CD14-positive monocyte (primary cell): ENCODE measurements around the gene PLEKHN1. TPM values are rescaled to one million over a fixed set of nuclear protein-coding genes. Genes with fewer than 3 reads are reported as not detected.
A peak's percentile ranks its signal among the peaks of the same experiment; 100 is the strongest.

Experiments used
- DNase-seq, 3 donors: peaks; one replicate each; pipeline ENCODE4 v3.0.0-alpha.2; 2011 to 2022
- H2AFZ ChIP-seq: 2 replicates; pipeline ENCODE4 v1.6.0; 2012; ENCODE audit warnings: mild to moderate bottlenecking, low read depth, low read length, inconsistent platforms; ENCODE audit not compliant: insufficient read depth, poor library complexity, severe bottlenecking
- H3K27ac ChIP-seq, 2 donors: 1 replicate in 1 of 2; 2 replicates in 1 of 2; pipeline ENCODE4 v1.5.1; 2012 to 2013; ENCODE audit warnings: low read length in 2 of 2, control low read depth in 1 of 2, inconsistent platforms in 1 of 2, low read depth in 1 of 2, mild to moderate bottlenecking in 1 of 2
- H3K27me3 ChIP-seq, 2 donors: one replicate each; pipeline versions ENCODE4 v1.6.0 to v1.6.1; 2011 to 2013; ENCODE audit warnings: low read length in 2 of 2; ENCODE audit not compliant: control insufficient read depth in 2 of 2, insufficient read depth in 2 of 2
- H3K36me3 ChIP-seq, 2 donors: replicated peaks in 1 of 2; 1 replicate in 1 of 2; 2 replicates in 1 of 2; pipeline versions ENCODE4 v1.5.1 to v1.6.1; 2012 to 2013; ENCODE audit warnings: low read length in 2 of 2, control low read depth in 1 of 2, inconsistent platforms in 1 of 2, mild to moderate bottlenecking in 1 of 2; ENCODE audit not compliant: insufficient read depth in 2 of 2, control insufficient read depth in 1 of 2
- H3K4me1 ChIP-seq, 2 donors: 1 replicate in 1 of 2; 2 replicates in 1 of 2; pipeline versions ENCODE4 v1.5.1 to v1.6.1; 2012 to 2013; ENCODE audit warnings: low read length in 2 of 2, control low read depth in 1 of 2, inconsistent platforms in 1 of 2, mild to moderate bottlenecking in 1 of 2, moderate library complexity in 1 of 2; ENCODE audit not compliant: insufficient read depth in 2 of 2, control insufficient read depth in 1 of 2
- H3K4me2 ChIP-seq: replicated peaks from 2 replicates; pipeline ENCODE3; 2012; ENCODE audit warnings: low read length, moderate library complexity, mild to moderate bottlenecking; ENCODE audit not compliant: poor library complexity, severe bottlenecking; ENCODE audit errors: extremely low read depth
- H3K4me3 ChIP-seq, 3 experiments: fragments of 200-600 bp in 1 of 3; sonication (generic) in 1 of 3; replicated peaks in 1 of 3; 1 replicate in 2 of 3; 2 replicates in 1 of 3; pipeline ENCODE4 v1.5.1; 2011 to 2013; ENCODE audit warnings: low read length in 3 of 3, mild to moderate bottlenecking in 3 of 3, control low read depth in 2 of 3, low read depth in 2 of 3, inconsistent platforms in 1 of 3, moderate library complexity in 1 of 3
- H3K79me2 ChIP-seq: 2 replicates; pipeline ENCODE4 v1.6.0; 2012; ENCODE audit warnings: mild to moderate bottlenecking, control low read depth, inconsistent platforms, low read length, moderate library complexity; ENCODE audit not compliant: insufficient read depth
- H3K9ac ChIP-seq: 2 replicates; pipeline ENCODE4 v1.6.0; 2017; ENCODE audit warnings: low read length, mild to moderate bottlenecking; ENCODE audit not compliant: insufficient read depth, poor library complexity, severe bottlenecking
- H3K9me3 ChIP-seq, 2 donors: replicated peaks in 1 of 2; 1 replicate in 1 of 2; 2 replicates in 1 of 2; pipeline versions ENCODE4 v1.5.1 to v1.6.1; 2012 to 2013; ENCODE audit warnings: low read length in 2 of 2, control low read depth in 1 of 2; ENCODE audit not compliant: control insufficient read depth in 1 of 2, insufficient read depth in 1 of 2
- H4K20me1 ChIP-seq: 2 replicates; pipeline ENCODE4 v1.6.0; 2012; ENCODE audit warnings: mild to moderate bottlenecking, low read length, control low read depth, moderate library complexity; ENCODE audit not compliant: insufficient read depth
- H3K27ac Mint-ChIP-seq, 7 donors: one replicate each; pipeline ENCODE4 v1.8.0; 2020; ENCODE audit warnings: mild to moderate bottlenecking in 7 of 7, mixed read lengths in 7 of 7, moderate library complexity in 6 of 7, inconsistent platforms in 2 of 7
- H3K27me3 Mint-ChIP-seq, 3 donors: one replicate each; pipeline ENCODE4 v1.8.0; 2021 to 2022; ENCODE audit warnings: low read depth in 3 of 3, mild to moderate bottlenecking in 3 of 3, mixed read lengths in 3 of 3, moderate library complexity in 3 of 3, inconsistent platforms in 1 of 3
- H3K36me3 Mint-ChIP-seq, 2 donors: one replicate each; pipeline ENCODE4 v1.8.0; 2020; ENCODE audit warnings: mixed read lengths in 2 of 2, inconsistent platforms in 1 of 2, mild to moderate bottlenecking in 1 of 2
- H3K4me1 Mint-ChIP-seq: one replicate; pipeline ENCODE4 v1.8.0; 2020; ENCODE audit warnings: mild to moderate bottlenecking, mixed read lengths
- H3K4me3 Mint-ChIP-seq, 2 donors: one replicate each; pipeline ENCODE4 v1.8.0; 2020; ENCODE audit warnings: mild to moderate bottlenecking in 2 of 2, mixed read lengths in 2 of 2, moderate library complexity in 1 of 2
- H3K9me3 Mint-ChIP-seq, 7 donors: one replicate each; pipeline ENCODE4 v1.8.0; 2020 to 2022; ENCODE audit warnings: mixed read lengths in 7 of 7, mild to moderate bottlenecking in 6 of 7, moderate library complexity in 6 of 7, inconsistent platforms in 2 of 7
- CTCF ChIP-seq: fragments of 200-600 bp; IDR thresholded peaks from one replicate; pipeline ENCODE4 v1.8.0; 2022; ENCODE audit warnings: antibody characterized with exemption, mild to moderate bottlenecking
- WGBS: methylation state at CpG from one replicate; pipeline ENCODE4 v1.1.5; 2013; ENCODE audit warnings: missing lambda C conversion rate; ENCODE audit not compliant: insufficient coverage; 5-methylcytosine and 5-hydroxymethylcytosine counted together
- intact Hi-C, 2 donors: fragments of 100-400 bp; cut with micrococcal nuclease; formaldehyde crosslinking; loops; one replicate each; pipeline versions ENCODE4 v1.15.0 to v1.15.1; 2023
- polyA plus RNA-seq, 3 donors: library from polyadenylated mRNA; depleted of rRNA in 1 of 3; unstranded in 2 of 3; stranded (reverse) in 1 of 3; fragments of 300-500 nt in 2 of 3; fragments of >200 nt in 1 of 3; fragmentation: Illumina TruSeq in 2 of 3; gene quantifications; 1 replicate in 2 of 3; 2 replicates in 1 of 3; pipeline ENCODE4 v1.2.3, GENCODE V29; 2012 to 2021

The PLEKHN1 gene
- polyA plus RNA-seq, 3 donors = 0.21 to 1.5 (median 0.62) TPM

GRCh38 chr1:960363-961131 lies 5.7 kb upstream of the PLEKHN1 start, which contains the start of gene KLHL17:
Gene KLHL17 (plus strand): TSS chr1:960584. CDS start chr1:960694, 110 bp downstream.
- no peak within 1 kb of the TSS for H3K27ac ChIP-seq
- H3K4me2 ChIP-seq = peak within 1 kb of the TSS; percentile 90
- H3K79me2 ChIP-seq = peaks cover 23% of the 10 kb centered on the region
- Mint-ChIP-seq H3K27me3 (peaks cover 7 to 25% (median 12%) of the 10 kb centered on the region in 3 donors), H3K4me1 (peaks cover 34% of the 10 kb centered on the region), H3K27ac (peak within 1 kb of the TSS in 3 of 7 donors; percentile 45 to 81 (median 55)), H3K4me3 (peak within 1 kb of the TSS; percentile 73 to 95), H3K9me3 (no peaks in the 10 kb centered on the region), H3K36me3 (peaks cover 28 to 35% of the 10 kb centered on the region in 2 donors)
- peak within 1 kb of the TSS; percentile 75 for H3K9ac ChIP-seq
- peak within 1 kb of the TSS; percentile 34 to 94 (median 52) for H3K4me3 ChIP-seq
- under 1% methylated on average over 107 of the region's 109 CpGs for WGBS
- intact Hi-C loops = loop anchor here in 1 of 2 donors (10.0 kb wide), 1 partner anchor 56 kb away; no protein-coding TSS in a partner anchor
- H3K27me3 ChIP-seq = peaks cover 0 to 7% of the 10 kb centered on the region in 2 donors
- H2AFZ ChIP-seq = peak within 1 kb of the TSS; percentile 94
- no peak for TF ChIP-seq CTCF
- peaks cover 18% of the 10 kb centered on the region for H4K20me1 ChIP-seq
- peak; percentile 46 to 54 (median 54) for DNase-seq
- peaks cover 15 to 17% of the 10 kb centered on the region in 2 donors for H3K36me3 ChIP-seq
- H3K4me1 ChIP-seq = peaks cover 22 to 54% of the 10 kb centered on the region in 2 donors
- H3K9me3 ChIP-seq = no peaks in the 10 kb centered on the region

- Histone ChIP-seq H3K27ac (no peak overlapping the region), H3K4me3 (peak overlapping the region in 2 of 3 experiments; percentile 52 to 94), H3K79me2 (peaks cover 23% of the 10 kb centered on the region), H4K20me1 (peaks cover 18% of the 10 kb centered on the region), H3K9me3 (no peaks in the 10 kb centered on the region), H3K4me2 (peak overlapping the region; percentile 90), H3K27me3 (peaks cover 0 to 14% of the 10 kb centered on the region in 2 donors), H3K9ac (peak overlapping the region; percentile 75), H3K4me1 (peaks cover 27 to 54% of the 10 kb centered on the region in 2 donors), H3K36me3 (peaks cover 9 to 10% of the 10 kb centered on the region in 2 donors), H2AFZ (peak overlapping the region; percentile 53)
- H3K4me3 Mint-ChIP-seq = peak overlapping the region; percentile 58 to 67
- H3K27me3 Mint-ChIP-seq = peaks cover 10 to 31% (median 17%) of the 10 kb centered on the region in 3 donors
- H3K9me3 Mint-ChIP-seq = no peaks in the 10 kb centered on the region
- peaks cover 33% of the 10 kb centered on the region for H3K4me1 Mint-ChIP-seq
- no peak overlapping the region for H3K27ac Mint-ChIP-seq
- no peak for DNase-seq
- no peak for TF ChIP-seq CTCF
- peaks cover 23 to 29% of the 10 kb centered on the region in 2 donors for H3K36me3 Mint-ChIP-seq
- 40% methylated on average over 53 of the region's 56 CpGs for WGBS
- intact Hi-C loops = loop anchor here in 1 of 2 donors (10.0 kb wide), 1 partner anchor 56 kb away; no protein-coding TSS in a partner anchor
Observed at GRCh38 chr1:961132-961669, 5.1 kb upstream of the PLEKHN1 start.
